OCI-LY1 (cell line): ENCODE data around the gene ACAD11.

Experiments
- H2AFZ ChIP-seq: fragments of 200-600 bp; sonication (generic), shearing (Covaris generic); 2 replicates; pipeline ENCODE4 v1.6.0; 2014; ENCODE audit warnings: antibody characterized with exemption, mild to moderate bottlenecking, low read length
- H3F3A ChIP-seq: fragments of 200-600 bp; sonication (generic), shearing (Covaris generic); 2 replicates; pipeline ENCODE4 v1.6.0; 2014; ENCODE audit warnings: mild to moderate bottlenecking, antibody characterized with exemption, low read length, moderate library complexity; ENCODE audit not compliant: insufficient read depth
- H3K27ac ChIP-seq: fragments of 200-600 bp; sonication (generic); 2 replicates; pipeline ENCODE4 v1.5.1; 2014; ENCODE audit warnings: low read length, mixed run types, mild to moderate bottlenecking, low read depth; ENCODE audit not compliant: poor library complexity, severe bottlenecking
- H3K27me3 ChIP-seq: fragments of 200-600 bp; sonication (generic); 2 replicates; pipeline ENCODE4 v1.6.0; 2014; ENCODE audit warnings: antibody characterized with exemption, mild to moderate bottlenecking, low read length, moderate library complexity; ENCODE audit not compliant: insufficient read depth
- H3K36me3 ChIP-seq: fragments of 200-600 bp; sonication (generic); 2 replicates; pipeline ENCODE4 v1.6.1; 2014; ENCODE audit warnings: mild to moderate bottlenecking, antibody characterized with exemption, low read length, moderate library complexity, mixed read lengths; ENCODE audit not compliant: insufficient read depth
- H3K4me1 ChIP-seq: fragments of 200-600 bp; sonication (generic); 2 replicates; pipeline ENCODE4 v1.5.1; 2014; ENCODE audit warnings: mild to moderate bottlenecking, low read length, moderate library complexity; ENCODE audit not compliant: insufficient read depth, severe bottlenecking
- H3K4me2 ChIP-seq: fragments of 200-600 bp; sonication (generic), shearing (Covaris generic); 2 replicates; pipeline ENCODE4 v1.6.1; 2014; ENCODE audit warnings: low read length
- H3K4me3 ChIP-seq: fragments of 200-600 bp; sonication (generic); 2 replicates; pipeline ENCODE4 v1.5.1; 2014; ENCODE audit warnings: low read length, low read depth, mild to moderate bottlenecking, mixed read lengths; ENCODE audit not compliant: poor library complexity, severe bottlenecking
- H3K79me2 ChIP-seq: fragments of 200-600 bp; shearing (Covaris generic); 2 replicates; pipeline ENCODE4 v1.6.1; 2016; ENCODE audit warnings: mixed run types, low read length, mixed read lengths; ENCODE audit not compliant: insufficient read depth
- H3K9ac ChIP-seq: fragments of 200-600 bp; sonication (generic), shearing (Covaris generic); 2 replicates; pipeline ENCODE4 v1.6.1; 2014; ENCODE audit warnings: mild to moderate bottlenecking, low read length, mixed read lengths
- H3K9me2 ChIP-seq: fragments of 200-600 bp; sonication (generic), shearing (Covaris generic); 2 replicates; pipeline ENCODE4 v1.6.1; 2014; ENCODE audit warnings: low read depth, mild to moderate bottlenecking, low read length, mixed read lengths
- H3K9me3 ChIP-seq: fragments of 200-600 bp; shearing (Covaris generic); 2 replicates; pipeline ENCODE4 v1.6.1; 2014; ENCODE audit warnings: low read length, mixed read lengths
- H4K20me1 ChIP-seq: fragments of 200-600 bp; sonication (generic), shearing (Covaris generic); 2 replicates; pipeline ENCODE4 v1.6.0; 2016; ENCODE audit warnings: mild to moderate bottlenecking, low read length; ENCODE audit not compliant: insufficient read depth
- EZH2 ChIP-seq: fragments of 200-600 bp; sonication (generic), shearing (Covaris generic); IDR thresholded peaks from 2 replicates; pipeline ENCODE4 v1.8.0; 2017; ENCODE audit warnings: borderline replicate concordance, mixed run types, mild to moderate bottlenecking, antibody characterized with exemption, low read length, moderate library complexity, mixed read lengths
- TF ChIP-seq, protein P1 (sequence below): fragments of 200-600 bp; sonication (generic), shearing (Covaris generic); IDR thresholded peaks from 2 replicates; pipeline ENCODE4 v1.5.1; 2017; ENCODE audit warnings: mild to moderate bottlenecking, antibody characterized with exemption, low read length, moderate library complexity, mixed read lengths

Gene ACAD11, protein sequence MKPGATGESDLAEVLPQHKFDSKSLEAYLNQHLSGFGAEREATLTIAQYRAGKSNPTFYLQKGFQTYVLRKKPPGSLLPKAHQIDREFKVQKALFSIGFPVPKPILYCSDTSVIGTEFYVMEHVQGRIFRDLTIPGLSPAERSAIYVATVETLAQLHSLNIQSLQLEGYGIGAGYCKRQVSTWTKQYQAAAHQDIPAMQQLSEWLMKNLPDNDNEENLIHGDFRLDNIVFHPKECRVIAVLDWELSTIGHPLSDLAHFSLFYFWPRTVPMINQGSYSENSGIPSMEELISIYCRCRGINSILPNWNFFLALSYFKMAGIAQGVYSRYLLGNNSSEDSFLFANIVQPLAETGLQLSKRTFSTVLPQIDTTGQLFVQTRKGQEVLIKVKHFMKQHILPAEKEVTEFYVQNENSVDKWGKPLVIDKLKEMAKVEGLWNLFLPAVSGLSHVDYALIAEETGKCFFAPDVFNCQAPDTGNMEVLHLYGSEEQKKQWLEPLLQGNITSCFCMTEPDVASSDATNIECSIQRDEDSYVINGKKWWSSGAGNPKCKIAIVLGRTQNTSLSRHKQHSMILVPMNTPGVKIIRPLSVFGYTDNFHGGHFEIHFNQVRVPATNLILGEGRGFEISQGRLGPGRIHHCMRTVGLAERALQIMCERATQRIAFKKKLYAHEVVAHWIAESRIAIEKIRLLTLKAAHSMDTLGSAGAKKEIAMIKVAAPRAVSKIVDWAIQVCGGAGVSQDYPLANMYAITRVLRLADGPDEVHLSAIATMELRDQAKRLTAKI

DNA sequence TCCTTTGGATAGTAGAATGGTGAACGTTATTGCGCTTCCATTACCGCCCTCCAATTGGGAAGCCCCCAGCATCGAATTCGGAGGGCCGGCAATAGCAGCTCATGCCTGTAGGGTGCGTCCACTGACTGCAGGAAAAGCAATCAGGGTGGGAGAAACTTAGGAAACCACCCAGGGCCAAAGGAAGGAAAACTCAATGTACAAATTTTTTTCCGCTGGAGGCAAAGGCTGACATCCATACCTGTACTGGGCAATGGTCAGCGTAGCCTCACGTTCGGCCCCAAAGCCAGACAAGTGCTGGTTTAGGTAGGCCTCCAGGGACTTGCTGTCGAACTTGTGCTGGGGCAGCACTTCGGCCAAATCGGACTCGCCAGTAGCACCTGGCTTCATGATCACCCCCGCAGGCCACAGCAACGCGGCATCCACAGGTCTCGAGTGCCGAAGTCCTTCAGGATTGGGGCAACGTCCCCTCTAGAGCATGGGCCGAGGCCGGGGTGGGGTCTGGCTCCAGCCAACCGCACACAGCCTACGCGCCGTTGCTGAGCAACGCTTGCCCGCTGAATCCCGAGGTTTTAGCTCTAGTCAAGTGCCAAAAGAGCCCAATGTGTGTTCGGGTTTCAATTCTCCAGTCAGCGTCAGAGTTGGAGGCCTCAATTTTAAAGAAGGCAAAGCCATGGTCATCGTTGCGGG is at the start of gene ACAD11:
Gene ACAD11 (minus strand): TSS at position 445 of the 687 bp plus-strand sequence. CDS start 58 bp downstream, at position 387.
- peaks cover 37% of the 10 kb centered on the region for H3K79me2 ChIP-seq
- H3K4me3 ChIP-seq = peak within 1 kb of the TSS; percentile 80

DNA sequence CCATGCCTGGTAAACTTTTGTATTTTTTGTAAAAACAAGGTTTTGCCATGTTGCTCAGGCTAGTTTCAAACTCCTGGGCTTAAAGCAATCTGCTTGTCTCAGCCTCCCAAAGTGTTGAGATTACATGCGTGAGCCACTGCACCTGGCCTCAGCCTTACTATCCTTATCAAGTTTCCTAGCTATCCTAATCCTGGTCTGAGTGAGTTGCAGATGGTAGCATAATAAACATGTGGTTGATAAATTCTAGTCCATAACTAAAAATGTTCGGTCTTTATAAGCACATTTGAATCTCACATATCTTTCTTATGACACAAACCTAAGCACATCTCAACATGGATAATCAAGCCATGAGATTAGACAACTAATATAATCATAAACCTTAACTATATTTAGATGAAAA is 44.1 kb upstream of the ACAD11 start:
- Histone ChIP-seq H3K27ac (no peak overlapping the region), H3K4me3 (no peak overlapping the region), H3K36me3 (peaks cover 42% of the 10 kb centered on the region; the same call in 1 of the 2 replicates), H2AFZ (no peak overlapping the region), H3K9me2 (no peaks in the 10 kb centered on the region), H3F3A (no peaks in the 10 kb centered on the region), H3K4me2 (no peak overlapping the region), H3K9me3 (no peaks in the 10 kb centered on the region), H3K9ac (no peak overlapping the region), H3K4me1 (no peaks in the 10 kb centered on the region), H4K20me1 (no peaks in the 10 kb centered on the region), H3K27me3 (no peaks in the 10 kb centered on the region), H3K79me2 (no peaks in the 10 kb centered on the region)
- no peak for TF ChIP-seq EZH2
- TF ChIP-seq, protein P1, sequence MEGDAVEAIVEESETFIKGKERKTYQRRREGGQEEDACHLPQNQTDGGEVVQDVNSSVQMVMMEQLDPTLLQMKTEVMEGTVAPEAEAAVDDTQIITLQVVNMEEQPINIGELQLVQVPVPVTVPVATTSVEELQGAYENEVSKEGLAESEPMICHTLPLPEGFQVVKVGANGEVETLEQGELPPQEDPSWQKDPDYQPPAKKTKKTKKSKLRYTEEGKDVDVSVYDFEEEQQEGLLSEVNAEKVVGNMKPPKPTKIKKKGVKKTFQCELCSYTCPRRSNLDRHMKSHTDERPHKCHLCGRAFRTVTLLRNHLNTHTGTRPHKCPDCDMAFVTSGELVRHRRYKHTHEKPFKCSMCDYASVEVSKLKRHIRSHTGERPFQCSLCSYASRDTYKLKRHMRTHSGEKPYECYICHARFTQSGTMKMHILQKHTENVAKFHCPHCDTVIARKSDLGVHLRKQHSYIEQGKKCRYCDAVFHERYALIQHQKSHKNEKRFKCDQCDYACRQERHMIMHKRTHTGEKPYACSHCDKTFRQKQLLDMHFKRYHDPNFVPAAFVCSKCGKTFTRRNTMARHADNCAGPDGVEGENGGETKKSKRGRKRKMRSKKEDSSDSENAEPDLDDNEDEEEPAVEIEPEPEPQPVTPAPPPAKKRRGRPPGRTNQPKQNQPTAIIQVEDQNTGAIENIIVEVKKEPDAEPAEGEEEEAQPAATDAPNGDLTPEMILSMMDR = no peak

More for the DNA sequence above, at the start of gene ACAD11:
- Histone ChIP-seq H3K4me1 (peaks cover 35% of the 10 kb centered on the region), H3F3A (no peaks in the 10 kb centered on the region), H3K9me2 (no peaks in the 10 kb centered on the region), H4K20me1 (no peaks in the 10 kb centered on the region), H2AFZ (peak within 1 kb of the TSS; percentile 88), H3K9me3 (no peaks in the 10 kb centered on the region), H3K9ac (peak within 1 kb of the TSS; percentile 83), H3K36me3 (no peaks in the 10 kb centered on the region), H3K27me3 (no peaks in the 10 kb centered on the region), H3K4me2 (peak within 1 kb of the TSS; percentile 91), H3K27ac (peak within 1 kb of the TSS; percentile 56)
- no peak for TF ChIP-seq EZH2
- TF ChIP-seq, protein P1 = peak; percentile 94

DNA sequence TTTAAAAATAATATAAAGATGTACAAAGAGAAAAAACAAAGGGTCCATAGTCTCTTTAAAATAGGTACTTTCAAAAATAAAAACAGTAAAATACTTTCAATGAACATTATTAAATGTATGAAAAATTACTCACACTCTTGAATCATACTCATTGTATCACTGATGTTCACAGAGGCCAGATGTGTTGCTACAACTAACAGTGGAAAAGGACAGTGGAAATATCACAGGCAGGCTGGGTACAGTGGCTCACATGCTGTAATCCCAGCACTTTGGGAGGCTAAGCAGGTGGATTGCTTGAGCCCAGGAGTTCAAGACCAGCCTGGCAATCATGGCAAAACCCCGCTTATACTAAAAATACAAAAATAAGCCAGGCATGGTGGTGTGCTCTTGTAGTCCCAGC is 35.8 kb upstream of the ACAD11 start:
- Histone ChIP-seq H3K36me3 (peaks cover 38% of the 10 kb centered on the region; the same call in 1 of the 2 replicates), H3K9me3 (no peaks in the 10 kb centered on the region), H3K9me2 (no peaks in the 10 kb centered on the region), H3K79me2 (no peaks in the 10 kb centered on the region), H3K4me2 (no peak overlapping the region), H3K4me3 (no peak overlapping the region), H3K4me1 (no peaks in the 10 kb centered on the region), H4K20me1 (no peaks in the 10 kb centered on the region), H2AFZ (no peak overlapping the region), H3F3A (no peaks in the 10 kb centered on the region), H3K27me3 (no peaks in the 10 kb centered on the region), H3K9ac (no peak overlapping the region), H3K27ac (no peak overlapping the region)
- no peak for TF ChIP-seq EZH2
- TF ChIP-seq, protein P1 = no peak
